ENCODE results near the gene SP100.

GRCh38 chr2:230400454-230400853 is 15.5 kb upstream of the SP100 start:
- TF ChIP-seq POLR2A (IDR thresholded peaks at IDR 0.05) (no peak), CTCF (IDR thresholded peaks at IDR 0.05) (no peak), EP300 (IDR thresholded peaks at IDR 0.05) (no peak)
